Adrenal gland (tissue), 12 donors: ENCODE measurements around the gene SPAG16. TPM values are rescaled to one million over a fixed set of nuclear protein-coding genes. Genes with fewer than 3 reads are reported as not detected.

Source experiments
- DNase-seq, 7 donors: peaks; one replicate each; pipeline ENCODE4 v3.0.0-alpha.2; 2019 to 2020
- H3K27ac ChIP-seq, 5 donors: fragments of 200-600 bp; sonication (generic) in 4 of 5; 1 replicate in 3 of 5; 2 replicates in 2 of 5; pipeline versions ENCODE4 v1.5.1 to v1.8.0; 2016 to 2020; ENCODE audit warnings: mild to moderate bottlenecking in 1 of 5
- H3K27me3 ChIP-seq: fragments of 200-600 bp; 2 replicates; pipeline ENCODE4 v1.8.0; 2021
- H3K36me3 ChIP-seq, 2 donors: fragments of 200-600 bp; replicated peaks in 1 of 2; 1 replicate in 1 of 2; 2 replicates in 1 of 2; pipeline versions ENCODE4 v1.5.1 to v1.8.0; 2018 to 2022
- H3K4me1 ChIP-seq, 2 donors: fragments of 200-600 bp; replicated peaks in 1 of 2; 1 replicate in 1 of 2; 2 replicates in 1 of 2; pipeline versions ENCODE4 v1.5.1 to v1.8.0; 2018 to 2021
- H3K4me3 ChIP-seq, 4 donors: fragments of 200-600 bp; sonication (generic) in 3 of 4; one replicate each; pipeline ENCODE4 v1.5.1; 2016 to 2018
- H3K9me3 ChIP-seq, 3 donors: fragments of 200-600 bp; sonication (generic) in 1 of 3; replicated peaks in 1 of 3; 1 replicate in 2 of 3; 2 replicates in 1 of 3; pipeline versions ENCODE4 v1.5.1 to v1.8.0; 2016 to 2021
- CTCF ChIP-seq, 6 experiments: fragments of 450-650 bp in 4 of 6; fragments of 200-600 bp in 2 of 6; sonication (generic) in 1 of 6; IDR thresholded peaks; 1 replicate in 5 of 6; 2 replicates in 1 of 6; pipeline versions ENCODE4 v1.5.1 to v1.8.0; 2016 to 2021; ENCODE audit warnings: antibody characterized with exemption in 6 of 6, mild to moderate bottlenecking in 2 of 6, moderate library complexity in 1 of 6
- POLR2A ChIP-seq, 2 donors: fragments of 450-650 bp; IDR thresholded peaks; one replicate each; pipeline ENCODE4 v1.6.1; 2017; ENCODE audit warnings: antibody characterized with exemption in 2 of 2, mild to moderate bottlenecking in 2 of 2, moderate library complexity in 1 of 2
- whole genome bisulfite sequencing, 4 donors: extraction: QIAGEN DNeasy Blood & Tissue Kit in 2 of 4; methylation state at CpG; one replicate each; pipeline versions ENCODE4 v1.1.5 to v1.1.7; 2013 to 2017; 5-methylcytosine and 5-hydroxymethylcytosine counted together
- intact Hi-C, 2 donors: fragments of 100-400 bp; cut with DNase I; formaldehyde crosslinking; loops; one replicate each; pipeline versions ENCODE4 v1.14.1 to v1.15.0; 2022 to 2023
- polyA plus RNA-seq, 3 donors: library from polyadenylated mRNA; stranded (reverse); fragments of 200-250 nt in 2 of 3; fragments of 350-450 nt in 1 of 3; fragmentation: Illumina TruSeq in 1 of 3; extraction: RNeasy Lipid Tissue Mini Kit (QIAGEN cat#74804) in 1 of 3; gene quantifications; one replicate each; pipeline ENCODE4 v1.2.3, GENCODE V29; 2013 to 2014
- total RNA-seq, 9 donors: library from RNA; depleted of rRNA in 4 of 9; stranded (reverse); fragments of >200 nt in 4 of 9; fragments of 120-200 nt in 1 of 9; fragmentation: NEBNext Ultra II Directional in 1 of 9; extraction: Animal tissue kit (Norgen Biotek cat#: 25700) in 1 of 9; gene quantifications; one replicate each; pipeline versions ENCODE4 v1.1.0 to v1.2.4, GENCODE V29; 2013 to 2023
- donor health status: healthy with polysubstance abuse.
- donor health status: Bipolar disorder and iron deficiency.
- donor health status: DM: yes; HTN: yes; CAD: no.
- donor health status: DM: no; HTN: no; CAD: no.
- donor health status: DM: no; HTN: no; CAD: no.
- donor health status: DM: yes; HTN: yes; CAD: no.

Gene SPAG16
- total and polyA plus RNA-seq, 12 donors: 12.4 to 45.3 (median 21.8) TPM

DNA sequence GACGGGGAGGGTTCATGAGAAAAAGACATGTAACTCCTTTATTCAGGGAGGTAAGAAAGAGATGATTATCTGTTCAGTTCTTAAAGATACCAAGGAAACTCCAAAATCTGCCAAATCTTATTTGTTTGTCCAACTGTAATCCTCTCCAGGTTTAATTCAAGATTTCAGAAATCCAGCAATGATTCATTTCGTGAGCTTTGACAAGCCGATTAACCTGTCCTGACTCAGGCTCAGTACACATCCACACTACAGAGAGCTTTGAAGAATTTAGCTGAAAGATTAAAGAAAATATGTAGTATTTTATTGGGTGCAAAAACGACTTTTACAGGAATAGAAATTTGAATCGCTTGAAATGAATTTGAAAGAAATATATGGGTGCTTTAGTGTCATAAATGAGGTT, 1.1 kb downstream of the SPAG16 start:
- DNase-seq: no peak
- WGBS, 4 donors: 87 to 95% (median 91%) methylated on average over 5 of the region's 5 CpGs

DNA sequence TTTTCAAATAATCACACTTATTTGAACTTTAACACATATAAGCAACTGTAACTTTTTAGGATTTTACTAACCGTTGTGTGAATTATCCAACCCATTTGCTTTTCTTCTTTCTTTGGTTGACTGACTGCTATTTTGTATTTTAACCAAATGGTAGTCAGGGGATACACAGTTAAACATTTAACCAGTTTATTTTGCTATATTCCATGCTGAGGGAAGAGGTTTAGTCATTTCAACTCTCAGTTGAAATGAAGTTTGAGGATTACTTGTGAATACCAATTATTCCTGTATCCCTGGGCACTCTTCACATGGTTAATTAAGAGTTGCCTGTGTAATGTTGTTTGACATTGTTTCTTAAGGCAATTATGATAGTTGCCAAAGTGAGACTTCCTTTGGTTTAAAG, 1.9 kb downstream of the SPAG16 start:
- 88 to 97% (median 89%) methylated on average over 1 of the region's 1 CpG for WGBS, 4 donors
- Histone ChIP-seq H3K4me3 (no peak overlapping the region), H3K9me3 (no peaks in the 10 kb centered on the region), H3K27ac (no peak overlapping the region), H3K27me3 (no peaks in the 10 kb centered on the region), H3K36me3 (no peaks in the 10 kb centered on the region), H3K4me1 (peaks cover 0 to 8% of the 10 kb centered on the region in 2 donors)
- TF ChIP-seq POLR2A (IDR thresholded peaks at IDR 0.05) (no peak), CTCF (IDR thresholded peaks at IDR 0.05) (no peak)
- intact Hi-C loops: no loop called here
- DNase-seq: no peak

More for the DNA sequence above, 1.1 kb downstream of the SPAG16 start:
- peak overlapping the region in 1 of 4 donors; percentile 77 for H3K4me3 ChIP-seq
- intact Hi-C loops: no loop called here
- H3K36me3 ChIP-seq: no peaks in the 10 kb centered on the region
- H3K27ac ChIP-seq: no peak overlapping the region
- H3K27me3 ChIP-seq: no peaks in the 10 kb centered on the region
- no peak for TF ChIP-seq POLR2A (IDR thresholded peaks at IDR 0.05)
- peaks cover 0 to 8% of the 10 kb centered on the region in 2 donors for H3K4me1 ChIP-seq
- no peaks in the 10 kb centered on the region for H3K9me3 ChIP-seq

DNA sequence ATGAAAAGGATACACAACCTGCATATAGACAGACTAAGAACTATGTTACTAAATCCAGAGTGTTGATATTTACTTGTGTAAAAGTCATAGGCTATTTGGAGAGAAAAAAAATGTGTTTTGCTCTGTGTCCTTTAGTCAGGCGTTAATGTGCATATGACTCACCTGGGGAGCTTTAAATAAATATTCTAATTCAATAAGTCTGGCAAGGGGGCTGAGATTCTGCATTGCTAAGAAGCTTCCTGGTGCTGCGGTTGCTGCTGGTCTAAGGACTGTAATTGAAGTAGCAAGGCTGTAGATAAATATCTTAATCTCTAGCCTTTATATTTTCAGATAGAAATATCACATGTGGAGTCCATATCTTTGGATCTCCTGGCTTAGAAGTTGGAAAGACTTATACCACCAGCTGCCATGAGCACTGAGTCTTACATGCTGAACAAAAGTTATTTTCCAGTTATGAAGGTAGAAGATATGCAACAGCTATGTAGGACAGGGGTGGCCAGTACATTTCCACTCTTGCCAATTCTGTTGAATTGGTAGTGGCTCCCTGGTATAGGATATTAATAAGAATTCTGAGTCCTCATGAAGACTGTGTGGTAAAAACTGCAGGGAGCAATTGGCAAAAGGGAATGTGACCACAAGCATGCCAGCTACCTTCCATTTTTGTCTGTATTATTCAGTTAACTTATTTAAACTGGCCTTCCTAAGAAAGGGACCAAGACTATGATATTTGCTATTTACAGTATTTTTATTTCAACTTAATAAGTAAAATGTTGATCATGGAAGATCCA, 4.8 kb downstream of the SPAG16 start:
- H3K4me1 ChIP-seq: peaks cover 0 to 8% of the 10 kb centered on the region in 2 donors
- H3K4me3 ChIP-seq: no peak overlapping the region
- WGBS, 4 donors: 61 to 75% (median 68%) methylated on average over 2 of the region's 2 CpGs
- H3K27me3 ChIP-seq: no peaks in the 10 kb centered on the region
- no peaks in the 10 kb centered on the region for H3K9me3 ChIP-seq
- H3K36me3 ChIP-seq: no peaks in the 10 kb centered on the region
- DNase-seq: no peak
- H3K27ac ChIP-seq: no peak overlapping the region
- TF ChIP-seq POLR2A (IDR thresholded peaks at IDR 0.05) (no peak), CTCF (IDR thresholded peaks at IDR 0.05) (no peak)
- intact Hi-C loops: no loop called here

- H3K36me3 ChIP-seq: no peaks in the 10 kb centered on the region
- TF ChIP-seq CTCF (IDR thresholded peaks at IDR 0.05): no peak
- no peak for TF ChIP-seq POLR2A (IDR thresholded peaks at IDR 0.05)
- no peak overlapping the region for H3K27ac ChIP-seq
- H3K4me3 ChIP-seq: no peak overlapping the region
- no peaks in the 10 kb centered on the region for H3K27me3 ChIP-seq
- no peaks in the 10 kb centered on the region for H3K9me3 ChIP-seq
- intact Hi-C loops: no loop called here
- no peak for DNase-seq
- 81 to 92% (median 90%) methylated on average over 3 of the region's 3 CpGs for WGBS, 4 donors
- no peaks in the 10 kb centered on the region for H3K4me1 ChIP-seq
Observed at GRCh38 chr2:213290501-213290900, 6.2 kb downstream of the SPAG16 start.

- H3K27ac ChIP-seq: no peak overlapping the region
- intact Hi-C loops: no loop called here
- H3K4me1 ChIP-seq: no peaks in the 10 kb centered on the region
- 87 to 92% (median 89%) methylated on average over 5 of the region's 5 CpGs for WGBS, 4 donors
- H3K4me3 ChIP-seq: no peak overlapping the region
- no peaks in the 10 kb centered on the region for H3K9me3 ChIP-seq
- H3K36me3 ChIP-seq: no peaks in the 10 kb centered on the region
- H3K27me3 ChIP-seq: no peaks in the 10 kb centered on the region
- DNase-seq: no peak
- no peak for TF ChIP-seq POLR2A (IDR thresholded peaks at IDR 0.05)
- no peak for TF ChIP-seq CTCF (IDR thresholded peaks at IDR 0.05)
Observed at GRCh38 chr2:213296270-213296669, 12.0 kb downstream of the SPAG16 start.
